ENCODE measurements around the gene CORIN.

CORIN gene

GRCh38 chr4:47668256-47668655, 169.6 kb downstream of the CORIN start:
- TF ChIP-seq EZH2 (IDR thresholded peaks at IDR 0.05; ENCODE audit: borderline replicate concordance, low read depth, low read length, severe bottlenecking) (no peak), CTCF (IDR thresholded peaks at IDR 0.05; ENCODE audit: borderline replicate concordance, extremely low read depth, low read length, poor library complexity, severe bottlenecking) (no peak)
- no peak overlapping the region for H2AFZ ChIP-seq (ENCODE audit: low read depth, low read length)
- no peaks in the 10 kb centered on the region for H3K36me3 ChIP-seq (ENCODE audit: insufficient read depth, low read length)
- H3K9me3 ChIP-seq (ENCODE audit: insufficient read depth, low read length, severe bottlenecking), result no peaks in the 10 kb centered on the region
- no peak for DNase-seq
- H3K4me2 ChIP-seq (ENCODE audit: insufficient read depth, low read length), result no peak overlapping the region
- H3K79me2 ChIP-seq (ENCODE audit: insufficient read depth, low read length), result no peaks in the 10 kb centered on the region
- 0 out of 2 replicates have a peak, but pooled peaks cover 2% of the 10 kb centered on the region for H3K4me1 ChIP-seq (ENCODE audit: insufficient read depth, low read length)
- no peak overlapping the region for H3K27ac ChIP-seq (ENCODE audit: low read length)
- H4K20me1 ChIP-seq (ENCODE audit: insufficient read depth, low read length), result no peaks in the 10 kb centered on the region
- no peak for ATAC-seq (ENCODE audit: insufficient read depth, low read depth)
- H3K27me3 ChIP-seq (ENCODE audit: insufficient read depth, low read length, poor library complexity), result no peaks in the 10 kb centered on the region
- H3K9ac ChIP-seq (ENCODE audit: low read depth, low read length), result no peak overlapping the region
- no peak overlapping the region for H3K4me3 ChIP-seq (ENCODE audit: low read depth in 1 of 2, low read length in 2 of 2)

GRCh38 chr4:47667552-47667951, 170.3 kb downstream of the CORIN start:
- H2AFZ ChIP-seq (ENCODE audit: low read depth, low read length), result no peak overlapping the region
- no peak overlapping the region for H3K4me3 ChIP-seq (ENCODE audit: low read depth in 1 of 2, low read length in 2 of 2)
- no peaks in the 10 kb centered on the region for H3K79me2 ChIP-seq (ENCODE audit: insufficient read depth, low read length)
- no peak overlapping the region for H3K4me2 ChIP-seq (ENCODE audit: insufficient read depth, low read length)
- TF ChIP-seq CTCF (IDR thresholded peaks at IDR 0.05; ENCODE audit: borderline replicate concordance, extremely low read depth, low read length, poor library complexity, severe bottlenecking), result no peak
- no peak for TF ChIP-seq EZH2 (IDR thresholded peaks at IDR 0.05; ENCODE audit: borderline replicate concordance, low read depth, low read length, severe bottlenecking)
- no peak overlapping the region for H3K9ac ChIP-seq (ENCODE audit: low read depth, low read length)
- H3K36me3 ChIP-seq (ENCODE audit: insufficient read depth, low read length), result no peaks in the 10 kb centered on the region
- no peaks in the 10 kb centered on the region for H4K20me1 ChIP-seq (ENCODE audit: insufficient read depth, low read length)
- no peaks in the 10 kb centered on the region for H3K9me3 ChIP-seq (ENCODE audit: insufficient read depth, low read length, severe bottlenecking)
- H3K27ac ChIP-seq (ENCODE audit: low read length), result no peak overlapping the region
- no peaks in the 10 kb centered on the region for H3K27me3 ChIP-seq (ENCODE audit: insufficient read depth, low read length, poor library complexity)
- no peak for DNase-seq
- ATAC-seq (ENCODE audit: insufficient read depth, low read depth), result no peak
- H3K4me1 ChIP-seq (ENCODE audit: insufficient read depth, low read length), result 0 out of 2 replicates have a peak, but pooled peaks cover 2% of the 10 kb centered on the region

GRCh38 chr4:47664051-47664826, 173.6 kb downstream of the CORIN start:
- Histone ChIP-seq H3K9me3 (ENCODE audit: insufficient read depth, low read length, severe bottlenecking) (no peaks in the 10 kb centered on the region), H3K4me2 (ENCODE audit: insufficient read depth, low read length) (no peak overlapping the region), H3K79me2 (ENCODE audit: insufficient read depth, low read length) (no peaks in the 10 kb centered on the region), H2AFZ (ENCODE audit: low read depth, low read length) (no peak overlapping the region), H3K27ac (ENCODE audit: low read length) (no peak overlapping the region), H3K4me1 (ENCODE audit: insufficient read depth, low read length) (0 out of 2 replicates have a peak, but pooled peaks cover 2% of the 10 kb centered on the region), H3K9ac (ENCODE audit: low read depth, low read length) (no peak overlapping the region), H3K4me3 (ENCODE audit: low read depth in 1 of 2, low read length in 2 of 2) (no peak overlapping the region), H4K20me1 (ENCODE audit: insufficient read depth, low read length) (no peaks in the 10 kb centered on the region), H3K27me3 (ENCODE audit: insufficient read depth, low read length, poor library complexity) (no peaks in the 10 kb centered on the region), H3K36me3 (ENCODE audit: insufficient read depth, low read length) (no peaks in the 10 kb centered on the region)
- no peak for TF ChIP-seq EZH2 (IDR thresholded peaks at IDR 0.05; ENCODE audit: borderline replicate concordance, low read depth, low read length, severe bottlenecking)
- no peak for TF ChIP-seq CTCF (IDR thresholded peaks at IDR 0.05; ENCODE audit: borderline replicate concordance, extremely low read depth, low read length, poor library complexity, severe bottlenecking)
- DNase-seq (no peak), ATAC-seq (ENCODE audit: insufficient read depth, low read depth) (no peak)

Measured in DND-41 (cell line).